Measurements from ENCODE around the gene DENND6B.

The DENND6B gene

DNA sequence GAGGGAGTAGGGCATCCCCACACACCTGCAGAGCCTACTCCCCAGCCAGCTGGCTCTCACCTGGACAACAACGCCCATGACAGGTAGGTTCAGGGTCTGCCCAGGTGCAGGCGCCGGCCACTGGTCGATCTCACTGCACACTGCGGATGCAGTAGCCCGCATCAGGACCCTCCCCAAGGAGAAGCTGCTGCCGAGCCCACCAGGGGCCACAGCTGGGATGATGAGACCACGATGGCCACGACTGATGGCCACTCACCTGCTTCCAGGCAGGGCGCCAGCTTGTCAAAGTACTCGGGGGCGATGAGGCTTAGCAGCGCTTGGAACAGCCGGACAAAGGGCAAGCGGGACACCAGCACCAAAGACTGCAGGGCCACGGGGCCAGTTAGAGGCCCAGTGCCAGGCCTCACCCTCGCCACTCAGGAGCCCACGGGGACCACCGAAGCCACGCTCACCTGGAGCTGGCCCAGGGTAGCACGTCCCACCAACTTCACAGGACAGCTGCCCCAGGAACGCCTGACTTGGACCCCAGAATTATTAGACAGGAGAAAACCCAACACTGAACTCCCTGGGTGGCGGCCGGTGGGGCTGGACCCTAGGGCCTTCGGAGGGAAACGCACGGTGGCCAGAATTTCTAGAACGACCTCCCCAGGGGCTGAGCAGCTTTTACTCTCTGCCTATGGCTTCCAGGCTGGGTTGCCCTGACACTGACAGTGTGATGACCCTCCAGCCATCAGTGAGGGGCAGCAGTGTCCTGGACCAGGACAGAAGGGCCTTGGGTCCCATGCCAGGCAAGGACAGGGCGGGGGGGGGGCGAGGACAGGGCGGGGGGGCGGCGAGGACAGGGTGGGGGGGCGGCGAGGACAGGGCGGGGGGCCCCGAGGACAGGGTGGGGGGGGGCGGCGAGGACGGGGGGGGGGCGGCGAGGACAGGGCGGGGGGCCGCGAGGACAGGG, 10.4 kb downstream of the DENND6B start:
- Histone ChIP-seq H3K4me2 (ENCODE audit: low read length, poor library complexity, severe bottlenecking) (no peak overlapping the region), H2AK5ac (ENCODE audit: low read length, severe bottlenecking) (no peak overlapping the region), H3K4me3 (ENCODE audit: insufficient read depth in 1 of 2, low read depth in 1 of 2, low read length in 2 of 2) (no peak overlapping the region), H3K27me3 (ENCODE audit: control insufficient read depth in 1 of 2, insufficient read depth in 1 of 2, low read length in 2 of 2) (no peaks in the 10 kb centered on the region), H3K4me1 (ENCODE audit: control insufficient read depth, insufficient read depth, low read depth, low read length) (peaks cover 17% of the 10 kb centered on the region), H3K9ac (ENCODE audit: low read length) (no peak overlapping the region), H2BK15ac (ENCODE audit: low read depth, poor library complexity, severe bottlenecking) (no peak overlapping the region), H4K91ac (ENCODE audit: low read length) (no peak overlapping the region), H3K79me1 (replicated peaks; ENCODE audit: low read length, poor library complexity, severe bottlenecking) (peaks cover 3% of the 10 kb centered on the region), H2BK120ac (ENCODE audit: low read depth, low read length) (no peak overlapping the region), H3K9me3 (ENCODE audit: control insufficient read depth, low read length) (no peaks in the 10 kb centered on the region), H3K4ac (ENCODE audit: low read depth in 1 of 2, low read length in 2 of 2) (no peak overlapping the region), H3K14ac (ENCODE audit: low read length in 2 of 2) (no peak overlapping the region), H2AFZ (ENCODE audit: low read depth, low read length) (no peak overlapping the region), H3K27ac (ENCODE audit: low read length, poor library complexity, severe bottlenecking) (no peak overlapping the region), H2BK12ac (ENCODE audit: low read length in 2 of 2) (no peak overlapping the region), H3K36me3 (ENCODE audit: control insufficient read depth in 1 of 2, insufficient read depth in 2 of 2, low read depth in 1 of 2, low read length in 2 of 2) (peaks cover 0 to 26% of the 10 kb centered on the region in 2 experiments), H4K8ac (ENCODE audit: low read length) (no peak overlapping the region), H3K18ac (ENCODE audit: low read depth in 1 of 2, low read length in 2 of 2) (no peak overlapping the region), H3K23ac (ENCODE audit: low read length in 2 of 2) (no peak overlapping the region), H2BK5ac (ENCODE audit: low read depth, low read length, poor library complexity, severe bottlenecking) (no peak overlapping the region)
- 94% methylated on average over 28 of the region's 45 CpGs for WGBS
- no peak for DNase-seq

GRCh38 chr22:50315289-50316113, 11.3 kb downstream of the DENND6B start:
- H2AFZ ChIP-seq (ENCODE audit: low read depth, low read length): no peak overlapping the region
- no peak overlapping the region for H3K18ac ChIP-seq (ENCODE audit: low read depth in 1 of 2, low read length in 2 of 2)
- 94% methylated on average over 17 of the region's 18 CpGs for WGBS
- peaks cover 17% of the 10 kb centered on the region for H3K4me1 ChIP-seq (ENCODE audit: control insufficient read depth, insufficient read depth, low read depth, low read length)
- peaks cover 0 to 21% of the 10 kb centered on the region in 2 experiments for H3K36me3 ChIP-seq (ENCODE audit: control insufficient read depth in 1 of 2, insufficient read depth in 2 of 2, low read depth in 1 of 2, low read length in 2 of 2)
- H3K23ac ChIP-seq (ENCODE audit: low read length in 2 of 2): no peak overlapping the region
- H3K4ac ChIP-seq (ENCODE audit: low read depth in 1 of 2, low read length in 2 of 2): peak overlapping the region in 1 of 2 experiments; percentile 24
- H2AK5ac ChIP-seq (ENCODE audit: low read length, severe bottlenecking): no peak overlapping the region
- H3K9me3 ChIP-seq (ENCODE audit: control insufficient read depth, low read length): no peaks in the 10 kb centered on the region
- peaks cover 1% of the 10 kb centered on the region for H3K79me1 ChIP-seq (replicated peaks; ENCODE audit: low read length, poor library complexity, severe bottlenecking)
- H3K9ac ChIP-seq (ENCODE audit: low read length): no peak overlapping the region
- H3K14ac ChIP-seq (ENCODE audit: low read length in 2 of 2): no peak overlapping the region
- H3K27ac ChIP-seq (ENCODE audit: low read length, poor library complexity, severe bottlenecking): no peak overlapping the region
- H2BK5ac ChIP-seq (ENCODE audit: low read depth, low read length, poor library complexity, severe bottlenecking): no peak overlapping the region
- H4K8ac ChIP-seq (ENCODE audit: low read length): no peak overlapping the region
- H3K4me3 ChIP-seq (ENCODE audit: insufficient read depth in 1 of 2, low read depth in 1 of 2, low read length in 2 of 2): no peak overlapping the region
- H2BK12ac ChIP-seq (ENCODE audit: low read length in 2 of 2): no peak overlapping the region
- H4K91ac ChIP-seq (ENCODE audit: low read length): no peak overlapping the region
- no peaks in the 10 kb centered on the region for H3K27me3 ChIP-seq (ENCODE audit: control insufficient read depth in 1 of 2, insufficient read depth in 1 of 2, low read length in 2 of 2)
- no peak overlapping the region for H2BK120ac ChIP-seq (ENCODE audit: low read depth, low read length)
- no peak for DNase-seq
- H3K4me2 ChIP-seq (ENCODE audit: low read length, poor library complexity, severe bottlenecking): no peak overlapping the region
- no peak overlapping the region for H2BK15ac ChIP-seq (ENCODE audit: low read depth, poor library complexity, severe bottlenecking)

- no peak for DNase-seq
- peak overlapping the region in 1 of 2 experiments; percentile 11 for H3K23ac ChIP-seq (ENCODE audit: low read length in 2 of 2)
- H3K4me1 ChIP-seq (ENCODE audit: control insufficient read depth, insufficient read depth, low read depth, low read length): peaks cover 19% of the 10 kb centered on the region
- H4K91ac ChIP-seq (ENCODE audit: low read length): peak overlapping the region; percentile 91
- H3K36me3 ChIP-seq (ENCODE audit: control insufficient read depth in 1 of 2, insufficient read depth in 2 of 2, low read depth in 1 of 2, low read length in 2 of 2): peaks cover 0 to 18% of the 10 kb centered on the region in 2 experiments
- H3K4me2 ChIP-seq (ENCODE audit: low read length, poor library complexity, severe bottlenecking): no peak overlapping the region
- 65% methylated on average over 33 of the region's 33 CpGs for WGBS
- peak overlapping the region; percentile 2 for H2AK5ac ChIP-seq (ENCODE audit: low read length, severe bottlenecking)
- no peak overlapping the region for H2BK15ac ChIP-seq (ENCODE audit: low read depth, poor library complexity, severe bottlenecking)
- H3K18ac ChIP-seq (ENCODE audit: low read depth in 1 of 2, low read length in 2 of 2): no peak overlapping the region
- no peak overlapping the region for H3K9ac ChIP-seq (ENCODE audit: low read length)
- H2BK12ac ChIP-seq (ENCODE audit: low read length in 2 of 2): no peak overlapping the region
- H3K79me1 ChIP-seq (replicated peaks; ENCODE audit: low read length, poor library complexity, severe bottlenecking): no peaks in the 10 kb centered on the region
- H2AFZ ChIP-seq (ENCODE audit: low read depth, low read length): no peak overlapping the region
- H2BK120ac ChIP-seq (ENCODE audit: low read depth, low read length): no peak overlapping the region
- no peaks in the 10 kb centered on the region for H3K9me3 ChIP-seq (ENCODE audit: control insufficient read depth, low read length)
- no peaks in the 10 kb centered on the region for H3K27me3 ChIP-seq (ENCODE audit: control insufficient read depth in 1 of 2, insufficient read depth in 1 of 2, low read length in 2 of 2)
- no peak overlapping the region for H2BK5ac ChIP-seq (ENCODE audit: low read depth, low read length, poor library complexity, severe bottlenecking)
- no peak overlapping the region for H3K4ac ChIP-seq (ENCODE audit: low read depth in 1 of 2, low read length in 2 of 2)
- H3K4me3 ChIP-seq (ENCODE audit: insufficient read depth in 1 of 2, low read depth in 1 of 2, low read length in 2 of 2): no peak overlapping the region
- H3K27ac ChIP-seq (ENCODE audit: low read length, poor library complexity, severe bottlenecking): no peak overlapping the region
- H4K8ac ChIP-seq (ENCODE audit: low read length): peak overlapping the region; percentile 71
- peak overlapping the region in 1 of 2 experiments; percentile 19 for H3K14ac ChIP-seq (ENCODE audit: low read length in 2 of 2)
These were observed 12.1 kb downstream of the DENND6B start for GRCh38 chr22:50314455-50315288.
